Colonic mucosa (tissue), 4 donors: ENCODE data around the gene PPP6R1. TPM values are rescaled to one million over a fixed set of nuclear protein-coding genes. Genes with fewer than 3 reads are reported as not detected.

Source experiments
- DNase-seq: peaks from one replicate; pipeline ENCODE4 v3.0.0-alpha.2; 2020
- H3K27ac ChIP-seq: fragments of 200-600 bp; one replicate; pipeline ENCODE4 v1.8.0; 2021
- H3K27me3 ChIP-seq: fragments of 200-600 bp; one replicate; pipeline ENCODE4 v1.8.0; 2021
- H3K36me3 ChIP-seq: fragments of 200-600 bp; one replicate; pipeline ENCODE4 v1.8.0; 2021
- H3K4me1 ChIP-seq: fragments of 200-600 bp; one replicate; pipeline ENCODE4 v1.8.0; 2021; ENCODE audit warnings: mild to moderate bottlenecking
- H3K4me3 ChIP-seq: fragments of 200-600 bp; one replicate; pipeline ENCODE4 v1.8.0; 2021
- H3K9ac ChIP-seq, 2 donors: one replicate each; pipeline ENCODE4 v1.7.0; 2013; ENCODE audit warnings: control low read depth in 2 of 2, low read depth in 2 of 2, low read length in 2 of 2
- H3K9me3 ChIP-seq: fragments of 200-600 bp; one replicate; pipeline ENCODE4 v1.8.0; 2021
- intact Hi-C: fragments of 100-400 bp; cut with DNase I; formaldehyde crosslinking; loops from one replicate; pipeline ENCODE4 v1.14.1; 2022
- total RNA-seq, 2 donors: library from RNA; stranded (reverse); fragmentation: NEBNext Ultra II Directional in 1 of 2; extraction: Animal tissue kit (Norgen Biotek cat#: 25700) in 1 of 2; gene quantifications; one replicate each; pipeline ENCODE4 v1.2.1, GENCODE V29; 2021
- TF ChIP-seq, protein P1 (sequence below): fragments of 200-600 bp; IDR thresholded peaks from one replicate; pipeline ENCODE4 v1.8.0; 2022; ENCODE audit warnings: antibody characterized with exemption, mild to moderate bottlenecking
- donor health status: healthy.
- donor health status: DM: no; HTN: no; CAD: no.
- donor health status: DM: no; HTN: no; CAD: no.

PPP6R1 gene
- total RNA-seq, 2 donors from 2014 or later = 65.1 to 97.2 TPM

- no peaks in the 10 kb centered on the region for H3K9me3 ChIP-seq
- intact Hi-C loops = no loop called here
- TF ChIP-seq, protein P1, sequence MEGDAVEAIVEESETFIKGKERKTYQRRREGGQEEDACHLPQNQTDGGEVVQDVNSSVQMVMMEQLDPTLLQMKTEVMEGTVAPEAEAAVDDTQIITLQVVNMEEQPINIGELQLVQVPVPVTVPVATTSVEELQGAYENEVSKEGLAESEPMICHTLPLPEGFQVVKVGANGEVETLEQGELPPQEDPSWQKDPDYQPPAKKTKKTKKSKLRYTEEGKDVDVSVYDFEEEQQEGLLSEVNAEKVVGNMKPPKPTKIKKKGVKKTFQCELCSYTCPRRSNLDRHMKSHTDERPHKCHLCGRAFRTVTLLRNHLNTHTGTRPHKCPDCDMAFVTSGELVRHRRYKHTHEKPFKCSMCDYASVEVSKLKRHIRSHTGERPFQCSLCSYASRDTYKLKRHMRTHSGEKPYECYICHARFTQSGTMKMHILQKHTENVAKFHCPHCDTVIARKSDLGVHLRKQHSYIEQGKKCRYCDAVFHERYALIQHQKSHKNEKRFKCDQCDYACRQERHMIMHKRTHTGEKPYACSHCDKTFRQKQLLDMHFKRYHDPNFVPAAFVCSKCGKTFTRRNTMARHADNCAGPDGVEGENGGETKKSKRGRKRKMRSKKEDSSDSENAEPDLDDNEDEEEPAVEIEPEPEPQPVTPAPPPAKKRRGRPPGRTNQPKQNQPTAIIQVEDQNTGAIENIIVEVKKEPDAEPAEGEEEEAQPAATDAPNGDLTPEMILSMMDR = no peak
- H3K36me3 ChIP-seq = no peaks in the 10 kb centered on the region
- H3K4me1 ChIP-seq = no peaks in the 10 kb centered on the region
- no peak overlapping the region for H3K27ac ChIP-seq
- no peak overlapping the region for H3K4me3 ChIP-seq
- H3K9ac ChIP-seq = no peak overlapping the region
- DNase-seq = no peak
- H3K27me3 ChIP-seq = no peaks in the 10 kb centered on the region
Measured at GRCh38 chr19:55198651-55199050, 60.2 kb downstream of the PPP6R1 start.

DNA sequence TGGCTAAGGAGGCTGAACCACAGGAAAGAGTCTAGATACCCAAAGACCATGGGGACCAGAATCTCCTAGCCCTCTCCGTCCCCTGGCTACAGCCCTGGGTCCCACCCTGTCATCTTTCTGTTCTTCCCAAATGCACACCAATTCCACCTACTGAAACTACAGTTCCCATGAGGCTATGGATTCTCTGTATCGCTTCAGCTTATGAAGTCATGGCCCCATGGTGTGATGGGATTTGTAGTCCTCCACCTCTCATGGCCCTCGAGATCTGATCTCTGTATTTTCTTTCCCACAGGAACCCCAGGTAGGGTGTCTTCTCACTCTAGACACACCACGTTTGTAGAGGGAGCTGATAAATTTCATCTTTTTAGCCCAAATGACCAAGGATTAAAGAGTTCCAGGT is 61.3 kb downstream of the PPP6R1 start:
- TF ChIP-seq, protein P1 = no peak
- no peak overlapping the region for H3K4me3 ChIP-seq
- no peaks in the 10 kb centered on the region for H3K27me3 ChIP-seq
- H3K9me3 ChIP-seq = no peaks in the 10 kb centered on the region
- DNase-seq = no peak
- no peaks in the 10 kb centered on the region for H3K36me3 ChIP-seq
- H3K4me1 ChIP-seq = no peaks in the 10 kb centered on the region
- intact Hi-C loops = no loop called here
- H3K27ac ChIP-seq = no peak overlapping the region
- no peak overlapping the region for H3K9ac ChIP-seq

GRCh38 chr19:55196803-55197202 is 62.0 kb downstream of the PPP6R1 start:
- Histone ChIP-seq H3K27ac (no peak overlapping the region), H3K36me3 (no peaks in the 10 kb centered on the region), H3K9me3 (no peaks in the 10 kb centered on the region), H3K4me1 (no peaks in the 10 kb centered on the region), H3K4me3 (no peak overlapping the region), H3K9ac (no peak overlapping the region), H3K27me3 (no peaks in the 10 kb centered on the region)
- TF ChIP-seq, protein P1 = no peak
- DNase-seq = no peak
- intact Hi-C loops = no loop called here

DNA sequence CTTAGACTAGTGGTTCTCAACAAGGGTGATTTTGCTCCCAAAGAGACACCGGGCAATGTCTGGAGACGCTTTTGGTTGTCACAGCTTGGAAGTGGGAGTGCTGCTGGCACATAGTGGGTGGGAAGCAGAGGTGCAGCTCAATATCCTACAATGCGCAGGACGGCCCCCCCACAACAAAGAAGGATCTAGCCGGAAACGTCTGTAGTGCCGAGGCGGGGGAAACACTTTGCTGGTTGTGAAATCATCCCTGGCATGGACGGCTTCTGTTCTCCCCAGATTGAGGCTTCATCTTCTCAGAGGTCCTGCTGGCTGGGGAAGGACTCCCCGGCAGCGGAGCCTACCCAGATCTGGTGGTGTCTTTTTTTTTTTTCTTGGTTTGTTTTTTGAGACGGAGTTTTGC is 65.3 kb downstream of the PPP6R1 start:
- no peak overlapping the region for H3K4me3 ChIP-seq
- H3K9ac ChIP-seq = no peak overlapping the region
- no peaks in the 10 kb centered on the region for H3K27me3 ChIP-seq
- no peaks in the 10 kb centered on the region for H3K36me3 ChIP-seq
- H3K4me1 ChIP-seq = no peaks in the 10 kb centered on the region
- TF ChIP-seq, protein P1 = no peak
- no peaks in the 10 kb centered on the region for H3K9me3 ChIP-seq
- no peak overlapping the region for H3K27ac ChIP-seq
- no peak for DNase-seq
- intact Hi-C loops = no loop called here

GRCh38 chr19:55189403-55189835 is 69.4 kb downstream of the PPP6R1 start:
- H3K9ac ChIP-seq = no peak overlapping the region
- H3K9me3 ChIP-seq = no peaks in the 10 kb centered on the region
- no peaks in the 10 kb centered on the region for H3K36me3 ChIP-seq
- H3K4me1 ChIP-seq = no peaks in the 10 kb centered on the region
- no peaks in the 10 kb centered on the region for H3K27me3 ChIP-seq
- no peak for DNase-seq
- intact Hi-C loops = no loop called here
- H3K4me3 ChIP-seq = no peak overlapping the region
- no peak overlapping the region for H3K27ac ChIP-seq
- TF ChIP-seq, protein P1 = no peak

GRCh38 chr19:55188625-55189024 is 70.2 kb downstream of the PPP6R1 start:
- H3K9me3 ChIP-seq = no peaks in the 10 kb centered on the region
- H3K4me3 ChIP-seq = no peak overlapping the region
- H3K9ac ChIP-seq = no peak overlapping the region
- no peaks in the 10 kb centered on the region for H3K27me3 ChIP-seq
- H3K4me1 ChIP-seq = no peaks in the 10 kb centered on the region
- H3K27ac ChIP-seq = no peak overlapping the region
- intact Hi-C loops = no loop called here
- TF ChIP-seq, protein P1 = no peak
- no peaks in the 10 kb centered on the region for H3K36me3 ChIP-seq
- no peak for DNase-seq
